Stomach (tissue), 9 donors: ENCODE results near the gene AGAP5. TPM values are rescaled to one million over a fixed set of nuclear protein-coding genes. Genes with fewer than 3 reads are reported as not detected.

Source experiments
- DNase-seq, 2 donors: peaks; one replicate each; pipeline versions ENCODE4 v3.0.0 to v3.0.0-alpha.2; 2013 to 2019
- H3K27ac ChIP-seq, 5 donors: fragments of 200-600 bp in 4 of 5; sonication (generic) in 4 of 5; one replicate each; pipeline ENCODE4 v1.5.1; 2013 to 2019; ENCODE audit warnings: mild to moderate bottlenecking in 1 of 5, moderate library complexity in 1 of 5
- H3K27me3 ChIP-seq, 3 donors: fragments of 200-600 bp; sonication (generic); one replicate each; pipeline ENCODE4 v1.5.1; 2017 to 2019; ENCODE audit warnings: mixed run types in 1 of 3
- H3K36me3 ChIP-seq, 4 donors: fragments of 200-600 bp; sonication (generic); 1 replicate in 3 of 4; 2 replicates in 1 of 4; pipeline ENCODE4 v1.5.1; 2016 to 2019
- H3K4me1 ChIP-seq, 4 donors: fragments of 200-600 bp; sonication (generic); one replicate each; pipeline ENCODE4 v1.5.1; 2016 to 2019
- H3K4me3 ChIP-seq, 4 donors: fragments of 200-600 bp; sonication (generic) in 3 of 4; one replicate each; pipeline ENCODE4 v1.5.1; 2016 to 2019; ENCODE audit warnings: mild to moderate bottlenecking in 1 of 4
- H3K9me3 ChIP-seq, 4 donors: fragments of 200-600 bp; sonication (generic); one replicate each; pipeline ENCODE4 v1.5.1; 2016 to 2019
- CTCF ChIP-seq, 7 experiments: fragments of 450-650 bp in 4 of 7; fragments of 200-600 bp in 3 of 7; sonication (generic) in 3 of 7; IDR thresholded peaks; one replicate each; pipeline ENCODE4 v1.5.1; 2016 to 2019; ENCODE audit warnings: antibody characterized with exemption in 7 of 7, control low read depth in 2 of 7, mild to moderate bottlenecking in 1 of 7
- EP300 ChIP-seq: sonication (generic); formaldehyde crosslinking; IDR thresholded peaks from one replicate; pipeline ENCODE4 v1.6.1; 2017; ENCODE audit warnings: antibody characterized with exemption
- POLR2A ChIP-seq, 4 donors: fragments of 450-650 bp; IDR thresholded peaks; one replicate each; pipeline ENCODE4 v1.6.1; 2016; ENCODE audit warnings: antibody characterized with exemption in 4 of 4, control low read depth in 2 of 4, mild to moderate bottlenecking in 1 of 4, moderate library complexity in 1 of 4
- POLR2AphosphoS5 ChIP-seq, 3 donors: sonication (generic); formaldehyde crosslinking; IDR thresholded peaks; one replicate each; pipeline ENCODE4 v1.6.1; 2016; ENCODE audit warnings: antibody characterized with exemption in 3 of 3
- WGBS, 5 donors: extraction: QIAGEN DNeasy Blood & Tissue Kit in 3 of 5; methylation state at CpG; one replicate each; pipeline versions ENCODE4 v1.1.5 to v1.1.7; 2013 to 2018; 5-methylcytosine and 5-hydroxymethylcytosine counted together
- intact Hi-C: fragments of 100-400 bp; cut with DNase I; formaldehyde crosslinking; loops from one replicate; pipeline ENCODE4 v1.15.1; 2023; ENCODE audit warnings: low total_unique reads
- polyA plus RNA-seq, 3 donors: library from polyadenylated mRNA; stranded (reverse); fragments of 200-250 nt; gene quantifications; one replicate each; pipeline ENCODE4 v1.2.3, GENCODE V29; 2013
- total RNA-seq, 5 donors: library from RNA; depleted of rRNA; stranded (reverse); fragments of >200 nt; gene quantifications; one replicate each; pipeline versions ENCODE4 v1.1.0 to v1.2.3, GENCODE V29; 2014 to 2016
- donor health status: healthy with polysubstance abuse.
- donor health status: Bipolar disorder and iron deficiency.
- donor health status: healthy.

The AGAP5 gene
- total and polyA plus RNA-seq, 8 donors: 1.8 to 20.1 (median 5.8) TPM

GRCh38 chr10:73634421-73634820, 63.5 kb downstream of the AGAP5 start:
- TF ChIP-seq CTCF (IDR thresholded peaks at IDR 0.05) (no peak), EP300 (no peak), POLR2AphosphoS5 (IDR thresholded peaks at IDR 0.05) (no peak), POLR2A (IDR thresholded peaks at IDR 0.05) (no peak)
- no peaks in the 10 kb centered on the region for H3K9me3 ChIP-seq
- H3K4me3 ChIP-seq: no peak overlapping the region
- no peak for DNase-seq
- 70 to 73% (median 72%) methylated on average over 4 to 5 of the region's 5 CpGs for WGBS, 5 donors
- no peaks in the 10 kb centered on the region for H3K36me3 ChIP-seq
- H3K27ac ChIP-seq: no peak overlapping the region
- no peaks in the 10 kb centered on the region for H3K4me1 ChIP-seq
- intact Hi-C loops: no loop called here
- no peaks in the 10 kb centered on the region for H3K27me3 ChIP-seq

GRCh38 chr10:73629165-73629564, 68.7 kb downstream of the AGAP5 start:
- H3K9me3 ChIP-seq: no peaks in the 10 kb centered on the region

GRCh38 chr10:73628405-73628804, 69.5 kb downstream of the AGAP5 start:
- DNase-seq: peak in 1 of 2 donors; percentile 36
- 67 to 76% (median 70%) methylated on average over 7 of the region's 7 CpGs for WGBS, 5 donors
- no peak for TF ChIP-seq CTCF (IDR thresholded peaks at IDR 0.05)
- no peak for TF ChIP-seq EP300
- no peak for TF ChIP-seq POLR2AphosphoS5 (IDR thresholded peaks at IDR 0.05)
- no peak for TF ChIP-seq POLR2A (IDR thresholded peaks at IDR 0.05)
- intact Hi-C loops: no loop called here
- Histone ChIP-seq H3K4me1 (peaks cover 8 to 21% (median 15%) of the 10 kb centered on the region in 4 donors), H3K27me3 (no peaks in the 10 kb centered on the region), H3K4me3 (no peak overlapping the region), H3K9me3 (no peaks in the 10 kb centered on the region), H3K27ac (no peak overlapping the region), H3K36me3 (no peaks in the 10 kb centered on the region)

More at GRCh38 chr10:73629165-73629564, 68.7 kb downstream of the AGAP5 start:
- Histone ChIP-seq H3K36me3 (no peaks in the 10 kb centered on the region), H3K27me3 (no peaks in the 10 kb centered on the region), H3K4me3 (no peak overlapping the region), H3K4me1 (peaks cover 8 to 20% (median 15%) of the 10 kb centered on the region in 4 donors), H3K27ac (no peak overlapping the region)
- intact Hi-C loops: no loop called here
- 85 to 98% (median 97%) methylated on average over 5 of the region's 5 CpGs for WGBS, 5 donors
- TF ChIP-seq POLR2AphosphoS5 (IDR thresholded peaks at IDR 0.05): no peak
- no peak for TF ChIP-seq CTCF (IDR thresholded peaks at IDR 0.05)
- TF ChIP-seq POLR2A (IDR thresholded peaks at IDR 0.05): no peak
- no peak for TF ChIP-seq EP300
- DNase-seq: no peak

GRCh38 chr10:73627300-73627699, 70.6 kb downstream of the AGAP5 start:
- Histone ChIP-seq H3K4me1 (peaks cover 8 to 21% (median 15%) of the 10 kb centered on the region in 4 donors), H3K36me3 (no peaks in the 10 kb centered on the region), H3K4me3 (peak overlapping the region in 1 of 4 donors; percentile 97), H3K27me3 (no peaks in the 10 kb centered on the region), H3K9me3 (no peaks in the 10 kb centered on the region), H3K27ac (no peak overlapping the region)
- no peak for DNase-seq
- intact Hi-C loops: no loop called here
- 90 to 96% (median 95%) methylated on average over 6 of the region's 6 CpGs for WGBS, 5 donors
- no peak for TF ChIP-seq CTCF (IDR thresholded peaks at IDR 0.05)
- no peak for TF ChIP-seq EP300
- TF ChIP-seq POLR2AphosphoS5 (IDR thresholded peaks at IDR 0.05): no peak
- TF ChIP-seq POLR2A (IDR thresholded peaks at IDR 0.05): no peak
